Measurements from ENCODE around the gene SP140L.

The SP140L gene

GRCh38 chr2:230347659-230348305, 20.8 kb downstream of the SP140L start:
- no peak for TF ChIP-seq CTCF (IDR thresholded peaks at IDR 0.05; ENCODE audit: extremely low read depth, insufficient read depth, missing control alignments)
- DNase-seq (ENCODE audit: low spot score), result peak; percentile 30
- in situ Hi-C loops (cut with MboI; ENCODE audit: low pct_unique_long_range_greater_than_20kb, low sequenced_read_pairs, unreplicated experiment), result no loop called here

GRCh38 chr2:230348787-230349186, 21.8 kb downstream of the SP140L start:
- DNase-seq (ENCODE audit: low spot score), result no peak
- in situ Hi-C loops (cut with MboI; ENCODE audit: low pct_unique_long_range_greater_than_20kb, low sequenced_read_pairs, unreplicated experiment), result no loop called here
- no peak for TF ChIP-seq CTCF (IDR thresholded peaks at IDR 0.05; ENCODE audit: extremely low read depth, insufficient read depth, missing control alignments)

GRCh38 chr2:230356084-230356483, 29.1 kb downstream of the SP140L start:
- no peak for DNase-seq (ENCODE audit: low spot score)
- in situ Hi-C loops (cut with MboI; ENCODE audit: low pct_unique_long_range_greater_than_20kb, low sequenced_read_pairs, unreplicated experiment), result no loop called here
- no peak for TF ChIP-seq CTCF (IDR thresholded peaks at IDR 0.05; ENCODE audit: extremely low read depth, insufficient read depth, missing control alignments)

- in situ Hi-C loops (cut with MboI; ENCODE audit: low pct_unique_long_range_greater_than_20kb, low sequenced_read_pairs, unreplicated experiment), result no loop called here
- TF ChIP-seq CTCF (IDR thresholded peaks at IDR 0.05; ENCODE audit: extremely low read depth, insufficient read depth, missing control alignments), result no peak
- no peak for DNase-seq (ENCODE audit: low spot score)
Observed at GRCh38 chr2:230358305-230358704, 31.3 kb downstream of the SP140L start.

- no peak for TF ChIP-seq CTCF (IDR thresholded peaks at IDR 0.05; ENCODE audit: extremely low read depth, insufficient read depth, missing control alignments)
- no peak for DNase-seq (ENCODE audit: low spot score)
- in situ Hi-C loops (cut with MboI; ENCODE audit: low pct_unique_long_range_greater_than_20kb, low sequenced_read_pairs, unreplicated experiment), result no loop called here
Observed at GRCh38 chr2:230360028-230360427, 33.0 kb downstream of the SP140L start.

- in situ Hi-C loops (cut with MboI; ENCODE audit: low pct_unique_long_range_greater_than_20kb, low sequenced_read_pairs, unreplicated experiment), result no loop called here
- DNase-seq (ENCODE audit: low spot score), result no peak
Observed at GRCh38 chr2:230362030-230362691, 35.2 kb downstream of the SP140L start.

More at GRCh38 chr2:230362030-230362691, 35.2 kb downstream of the SP140L start:
- no peak for TF ChIP-seq CTCF (IDR thresholded peaks at IDR 0.05; ENCODE audit: extremely low read depth, insufficient read depth, missing control alignments)
